IMR-90 (cell line): ENCODE measurements around the gene KIF9. TPM values are rescaled to one million over a fixed set of nuclear protein-coding genes. Genes with fewer than 3 reads are reported as not detected.

ENCODE experiments used
- ATAC-seq: fragments of 200-7000 bp; cut with Tn5 transposase; 2 replicates; pipeline ENCODE4 v1.9.1; 2020; ENCODE audit warnings: low read depth, mild to moderate bottlenecking, moderate library complexity
- BruUV-seq: library from RNA; stranded (reverse); fragments of 400-500 nt; replicated peaks from 2 replicates; lab custom pipeline; 2021; lab: Mats Ljungman, UMichigan
- CTCF ChIA-PET: fragments of 300-600 bp; formaldehyde crosslinking; extraction: SDS; loops from one replicate; lab custom pipeline; 2021; ENCODE audit warnings: antibody characterized with exemption; lab: Yijun Ruan, JAX
- POLR2A ChIA-PET: fragments of 300-600 bp; sonication (Branson Sonifier 250); formaldehyde crosslinking; loops from one replicate; lab custom pipeline; 2022; ENCODE audit warnings: antibody characterized with exemption; ENCODE audit not compliant: unreplicated experiment; lab: Charles Lee
- DNase-seq: peaks from one replicate; pipeline ENCODE4 v3.0.0; 2013
- H2AFZ ChIP-seq: replicated peaks from 2 replicates; pipeline ENCODE3; 2013; ENCODE audit warnings: low read length, mild to moderate bottlenecking; ENCODE audit not compliant: poor library complexity
- H2AK5ac ChIP-seq: 2 replicates; pipeline ENCODE4 v1.6.1; 2013; ENCODE audit warnings: low read depth, low read length, inconsistent platforms
- H2AK9ac ChIP-seq: replicated peaks from 2 replicates; pipeline ENCODE3; 2013; ENCODE audit warnings: mild to moderate bottlenecking, low read depth, low read length, moderate library complexity; ENCODE audit not compliant: poor library complexity
- H2BK120ac ChIP-seq: 2 replicates; pipeline ENCODE4 v1.6.1; 2013; ENCODE audit warnings: low read depth, low read length, inconsistent platforms
- H2BK15ac ChIP-seq: 3 replicates; pipeline ENCODE4 v1.6.1; 2013; ENCODE audit warnings: low read depth, low read length, inconsistent platforms
- H2BK20ac ChIP-seq: 2 replicates; pipeline ENCODE4 v1.6.1; 2013; ENCODE audit warnings: low read depth, mild to moderate bottlenecking, inconsistent platforms, low read length, moderate library complexity
- H2BK5ac ChIP-seq: 2 replicates; pipeline ENCODE4 v1.6.1; 2013; ENCODE audit warnings: mild to moderate bottlenecking, low read depth, low read length, inconsistent platforms; ENCODE audit not compliant: poor library complexity, severe bottlenecking
- H3K14ac ChIP-seq: replicated peaks from 2 replicates; pipeline ENCODE4 v1.6.1; 2013; ENCODE audit warnings: low read depth, low read length, inconsistent platforms
- H3K18ac ChIP-seq: 2 replicates; pipeline ENCODE4 v1.6.1; 2013; ENCODE audit warnings: low read depth, low read length, control low read depth
- H3K23ac ChIP-seq: 2 replicates; pipeline ENCODE4 v1.6.1; 2013; ENCODE audit warnings: low read depth, low read length, inconsistent platforms
- H3K27ac ChIP-seq: 2 replicates; pipeline ENCODE4 v1.5.1; 2013; ENCODE audit warnings: mild to moderate bottlenecking, control low read depth, low read length; ENCODE audit not compliant: insufficient read depth
- H3K27me3 ChIP-seq: 2 replicates; pipeline ENCODE4 v1.6.1; 2013; ENCODE audit warnings: low read length; ENCODE audit not compliant: control insufficient read depth, insufficient read depth
- H3K36me3 ChIP-seq: 2 replicates; pipeline ENCODE4 v1.6.1; 2013; ENCODE audit warnings: low read length, mixed read lengths; ENCODE audit not compliant: control insufficient read depth, insufficient read depth
- H3K4ac ChIP-seq: 2 replicates; pipeline ENCODE4 v1.6.1; 2013; ENCODE audit warnings: low read depth, low read length, inconsistent platforms
- H3K4me1 ChIP-seq: 2 replicates; pipeline ENCODE4 v1.6.1; 2013; ENCODE audit warnings: low read length, mixed read lengths; ENCODE audit not compliant: control insufficient read depth, insufficient read depth
- H3K4me2 ChIP-seq: 2 replicates; pipeline ENCODE4 v1.6.1; 2013; ENCODE audit warnings: low read depth, mild to moderate bottlenecking, control low read depth, low read length, moderate library complexity
- H3K4me3 ChIP-seq: 2 replicates; pipeline ENCODE4 v1.5.1; 2013; ENCODE audit warnings: low read depth, mild to moderate bottlenecking, control low read depth, low read length, moderate library complexity; ENCODE audit not compliant: insufficient read depth
- H3K56ac ChIP-seq: 2 replicates; pipeline ENCODE4 v1.6.1; 2013; ENCODE audit warnings: low read length, inconsistent platforms; ENCODE audit not compliant: insufficient read depth; ENCODE audit errors: extremely low read depth
- H3K79me1 ChIP-seq, 2 experiments: 2 replicates each; pipeline ENCODE4 v1.6.1; 2013; ENCODE audit warnings: low read length in 2 of 2, inconsistent platforms in 1 of 2, low read depth in 1 of 2
- H3K9ac ChIP-seq: 2 replicates; pipeline ENCODE4 v1.6.1; 2013; ENCODE audit warnings: low read depth, low read length, control low read depth
- H3K9me1 ChIP-seq: 2 replicates; pipeline ENCODE4 v1.6.1; 2013; ENCODE audit warnings: low read length, inconsistent platforms; ENCODE audit not compliant: insufficient read depth
- H3K9me3 ChIP-seq: 2 replicates; pipeline ENCODE4 v1.6.1; 2013; ENCODE audit warnings: low read length; ENCODE audit not compliant: control insufficient read depth, insufficient read depth
- H4K20me1 ChIP-seq: 2 replicates; pipeline ENCODE4 v1.6.1; 2013; ENCODE audit warnings: low read length, inconsistent platforms; ENCODE audit not compliant: insufficient read depth
- H4K5ac ChIP-seq: 2 replicates; pipeline ENCODE4 v1.6.1; 2013; ENCODE audit warnings: mild to moderate bottlenecking, low read depth, low read length, control low read depth
- H4K8ac ChIP-seq, 2 experiments: 2 replicates each; pipeline ENCODE4 v1.6.1; 2013; ENCODE audit warnings: low read depth in 2 of 2, low read length in 2 of 2, control low read depth in 1 of 2, inconsistent platforms in 1 of 2
- H4K91ac ChIP-seq: 2 replicates; pipeline ENCODE4 v1.6.1; 2013; ENCODE audit warnings: low read depth, low read length, inconsistent platforms; ENCODE audit not compliant: insufficient read depth
- CEBPB ChIP-seq: IDR thresholded peaks from 2 replicates; pipeline ENCODE4 v1.6.1; 2012; ENCODE audit warnings: low read depth, low read length, improper control_type of control experiment
- MAFK ChIP-seq: IDR thresholded peaks from 2 replicates; pipeline ENCODE4 v1.6.1; 2012; ENCODE audit warnings: low read depth, low read length, improper control_type of control experiment
- RCOR1 ChIP-seq: IDR thresholded peaks from 2 replicates; pipeline ENCODE4 v1.6.1; 2012; ENCODE audit warnings: mild to moderate bottlenecking, low read length, improper control_type of control experiment; ENCODE audit not compliant: insufficient replicate concordance
- SMC3 ChIP-seq: fragments of 150-350 bp; IDR thresholded peaks from 2 replicates; pipeline ENCODE4 v1.6.1; 2016; ENCODE audit warnings: low read depth, mild to moderate bottlenecking, antibody characterized with exemption, low read length, moderate library complexity
- WGBS, 2 experiments: methylation state at CpG; one replicate each; pipeline versions ENCODE4 v1.1.5 to v1.1.7; 2013; ENCODE audit warnings: missing lambda C conversion rate in 2 of 2; ENCODE audit not compliant: insufficient read length in 1 of 2; ENCODE audit errors: extremely low coverage in 2 of 2; 5-methylcytosine and 5-hydroxymethylcytosine counted together
- dilution Hi-C: fragments of 300-500 bp; cut with HindIII; formaldehyde crosslinking; loops from one replicate; pipeline ENCODE4 v1.14.3; 2018; ENCODE audit warnings: low sequenced_read_pairs; ENCODE audit not compliant: unreplicated experiment
- in situ Hi-C: fragments of 300-500 bp; cut with MboI; formaldehyde crosslinking; loops from 3 replicates; pipeline ENCODE4 v1.14.3; 2019; ENCODE audit warnings: low sequenced_read_pairs, inconsistent platforms, mixed read lengths
- intact Hi-C: fragments of 100-400 bp; cut with micrococcal nuclease; formaldehyde crosslinking; loops from 2 replicates; pipeline ENCODE4 v1.10.0; 2022
- polyA plus RNA-seq, 3 experiments: library from polyadenylated mRNA; depleted of rRNA; stranded (reverse); fragments of >200 nt; gene quantifications; 2 replicates each; pipeline ENCODE4 v1.2.3, GENCODE V29; 2012; ENCODE audit warnings: low replicate concordance in 1 of 3
- total RNA-seq: library from RNA; depleted of rRNA; stranded (reverse); fragments of >200 nt; gene quantifications from 2 replicates; pipeline ENCODE4 v1.2.3, GENCODE V29; 2012

KIF9 gene
- total and polyA plus RNA-seq, 2 of the 4 experiments (the other 2 are of a cell fraction), result 1.8 to 5.0 TPM

DNA sequence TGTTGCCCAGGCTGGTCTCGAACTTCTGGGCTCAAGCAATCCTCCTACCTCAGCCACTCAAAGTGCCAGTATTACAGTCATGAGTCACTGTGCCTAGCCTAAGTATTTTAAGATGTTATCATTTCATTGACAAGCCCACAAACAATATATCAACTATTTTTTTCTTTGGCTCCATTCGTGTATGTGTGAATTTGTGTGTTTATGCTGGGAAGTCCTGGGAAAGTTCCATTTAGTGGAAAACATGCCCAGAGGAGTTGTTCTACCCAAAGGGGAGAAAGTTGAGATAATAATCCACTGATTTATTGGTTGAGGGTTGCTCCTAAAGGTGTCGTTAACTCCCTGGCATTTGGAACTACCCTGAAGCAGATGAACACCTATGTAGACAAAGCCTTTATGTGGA is 58.8 kb downstream of the KIF9 start:
- Histone ChIP-seq H3K9me3 (no peaks in the 10 kb centered on the region), H4K20me1 (no peaks in the 10 kb centered on the region), H3K4ac (no peak overlapping the region), H2BK120ac (no peak overlapping the region), H3K9me1 (no peaks in the 10 kb centered on the region; the same call in 1 of the 2 replicates), H3K79me1 (no peaks in the 10 kb centered on the region), H4K5ac (no peak overlapping the region), H3K14ac (no peak overlapping the region), H3K27ac (no peak overlapping the region), H4K8ac (no peak overlapping the region), H3K18ac (no peak overlapping the region), H3K4me3 (no peak overlapping the region), H2BK15ac (no peak overlapping the region), H3K36me3 (no peaks in the 10 kb centered on the region), H3K4me1 (no peaks in the 10 kb centered on the region), H3K23ac (no peak overlapping the region), H3K56ac (no peak overlapping the region), H3K4me2 (no peak overlapping the region), H3K9ac (no peak overlapping the region), H2BK5ac (no peak overlapping the region), H2AK9ac (no peak overlapping the region), H2BK20ac (no peak overlapping the region; the same call in 1 of the 2 replicates), H2AK5ac (no peak overlapping the region), H4K91ac (no peak overlapping the region), H3K27me3 (no peaks in the 10 kb centered on the region), H2AFZ (no peak overlapping the region)
- no peak for TF ChIP-seq CEBPB
- TF ChIP-seq SMC3, result no peak
- no peak for TF ChIP-seq RCOR1
- no peak for TF ChIP-seq MAFK
- no TSS peak for BruUV-seq
- intact Hi-C loops, result no loop called here
- ATAC-seq, result no peak
- dilution Hi-C loops, result no loop called here
- in situ Hi-C loops, result no loop called here
- ChIA-PET CTCF (no interaction called here), POLR2A (no interaction called here)
- no peak for DNase-seq
- WGBS, 2 experiments, result 80% methylated on average over 1 of the region's 3 CpGs; no CpG with 5 or more reads in 1 of the 2 experiments
